Lower leg skin (tissue), 4 donors: ENCODE measurements around the gene SLC35F3. TPM values are rescaled to one million over a fixed set of nuclear protein-coding genes. Genes with fewer than 3 reads are reported as not detected.

Experiments used
- DNase-seq, 2 donors: peaks; one replicate each; pipeline ENCODE4 v3.0.0-alpha.2; 2019; ENCODE audit warnings: low spot score in 2 of 2
- H3K4me3 ChIP-seq: fragments of 200-600 bp; sonication (generic); 2 replicates; pipeline ENCODE4 v1.5.1; 2017; ENCODE audit warnings: mild to moderate bottlenecking, low read depth; ENCODE audit not compliant: poor library complexity, severe bottlenecking
- CTCF ChIP-seq, 3 donors: fragments of 450-650 bp; IDR thresholded peaks; one replicate each; pipeline ENCODE4 v1.5.1; 2016; ENCODE audit warnings: antibody characterized with exemption in 3 of 3, mild to moderate bottlenecking in 3 of 3, moderate library complexity in 2 of 3
- POLR2A ChIP-seq, 2 donors: fragments of 450-650 bp; IDR thresholded peaks; one replicate each; pipeline ENCODE4 v1.6.1; 2016 to 2017; ENCODE audit warnings: antibody characterized with exemption in 2 of 2, mild to moderate bottlenecking in 1 of 2, moderate library complexity in 1 of 2
- WGBS, 2 donors: methylation state at CpG; one replicate each; pipeline ENCODE4 v1.1.5; 2018; 5-methylcytosine and 5-hydroxymethylcytosine counted together
- intact Hi-C: fragments of 100-400 bp; cut with DNase I; formaldehyde crosslinking; loops from one replicate; pipeline ENCODE4 v1.15.0; 2023; ENCODE audit warnings: low total_unique reads
- total RNA-seq, 4 donors: library from RNA; depleted of rRNA; stranded (reverse); fragments of >200 nt; gene quantifications; one replicate each; pipeline ENCODE4 v1.1.0, GENCODE V29; 2016

The SLC35F3 gene
- total RNA-seq, 4 donors from 2014 or later, result 0.42 to 0.83 (median 0.64) TPM

- WGBS, 2 donors, result 71 to 77% methylated on average over 2 of the region's 2 CpGs
- intact Hi-C loops, result no loop called here
- DNase-seq, result no peak
- TF ChIP-seq CTCF (IDR thresholded peaks at IDR 0.05), result no peak
- TF ChIP-seq POLR2A (IDR thresholded peaks at IDR 0.05), result no peak
- H3K4me3 ChIP-seq, result no peak overlapping the region
Measured at GRCh38 chr1:234106032-234106431, 201.6 kb downstream of the SLC35F3 start.

GRCh38 chr1:234107416-234108021, 203.0 kb downstream of the SLC35F3 start:
- no peak overlapping the region for H3K4me3 ChIP-seq
- DNase-seq, result no peak
- WGBS, 2 donors, result 86 to 88% methylated on average over 3 of the region's 3 CpGs
- no peak for TF ChIP-seq CTCF (IDR thresholded peaks at IDR 0.05)
- no peak for TF ChIP-seq POLR2A (IDR thresholded peaks at IDR 0.05)
- intact Hi-C loops, result no loop called here

- 41 to 52% methylated on average over 3 of the region's 3 CpGs for WGBS, 2 donors
- no peak for TF ChIP-seq POLR2A (IDR thresholded peaks at IDR 0.05)
- DNase-seq, result no peak
- intact Hi-C loops, result no loop called here
- no peak overlapping the region for H3K4me3 ChIP-seq
Measured at GRCh38 chr1:234108921-234109320, 204.4 kb downstream of the SLC35F3 start.

GRCh38 chr1:234109840-234110239, 205.4 kb downstream of the SLC35F3 start:
- WGBS, 2 donors, result 81 to 88% methylated on average over 5 of the region's 5 CpGs
- H3K4me3 ChIP-seq, result no peak overlapping the region
- no peak for DNase-seq
- TF ChIP-seq POLR2A (IDR thresholded peaks at IDR 0.05) (no peak), CTCF (IDR thresholded peaks at IDR 0.05) (no peak)
- intact Hi-C loops, result no loop called here

GRCh38 chr1:234111458-234112142, 207.1 kb downstream of the SLC35F3 start:
- intact Hi-C loops, result no loop called here

More at GRCh38 chr1:234111458-234112142, 207.1 kb downstream of the SLC35F3 start:
- H3K4me3 ChIP-seq, result no peak overlapping the region
- TF ChIP-seq CTCF (IDR thresholded peaks at IDR 0.05) (no peak), POLR2A (IDR thresholded peaks at IDR 0.05) (no peak)
- 49 to 50% methylated on average over 17 of the region's 17 CpGs for WGBS, 2 donors
- no peak for DNase-seq
